Cardiac muscle cell (in vitro differentiated cells and primary cell): ENCODE results near the gene PRICKLE3. TPM values are rescaled to one million over a fixed set of nuclear protein-coding genes. Genes with fewer than 3 reads are reported as not detected.
"Not testable (repeated sequence)": the region's sequence is repeated elsewhere in the genome, so short reads cannot be mapped to it uniquely, and the experiment has no call there.

Experiments
- DNase-seq, 2 donors: peaks; one replicate each; pipeline versions ENCODE4 v3.0.0 to v3.0.0-alpha.2; 2010 to 2017; ENCODE audit warnings: low read depth in 1 of 2, low spot score in 1 of 2
- H3K27ac ChIP-seq: fragments of 200-600 bp; sonication (generic); 2 replicates; pipeline ENCODE4 v1.5.1; 2016
- H3K27me3 ChIP-seq: fragments of 200-600 bp; sonication (generic); 2 replicates; pipeline ENCODE4 v1.6.0; 2016; ENCODE audit warnings: control low read depth
- H3K36me3 ChIP-seq: fragments of 200-600 bp; sonication (generic); 2 replicates; pipeline ENCODE4 v1.5.1; 2016; ENCODE audit warnings: control low read depth
- H3K4me1 ChIP-seq: fragments of 200-600 bp; sonication (generic); 2 replicates; pipeline ENCODE4 v1.8.1; 2017; ENCODE audit warnings: low read depth, mild to moderate bottlenecking, mixed run types
- H3K4me3 ChIP-seq: fragments of 200-600 bp; sonication (generic); 2 replicates; pipeline ENCODE4 v1.5.1; 2016; ENCODE audit warnings: mild to moderate bottlenecking
- H3K9me3 ChIP-seq: fragments of 200-600 bp; sonication (generic); 2 replicates; pipeline ENCODE4 v1.5.1; 2017; ENCODE audit warnings: low read depth, mild to moderate bottlenecking, control low read depth
- CTCF ChIP-seq: IDR thresholded peaks from 2 replicates; pipeline ENCODE4 v1.5.1; 2012; ENCODE audit warnings: low read depth, mild to moderate bottlenecking, low read length
- polyA plus RNA-seq: library from polyadenylated mRNA; unstranded; fragments of >200 nt; fragmentation: Nextera tagmentation; extraction: Ambion mirVana; gene quantifications from 2 replicates; pipeline ENCODE4 v1.2.1, GENCODE V29; 2016
- total RNA-seq: library from RNA; depleted of rRNA; stranded (reverse); fragments of >200 nt; gene quantifications from 2 replicates; pipeline ENCODE4 v1.2.3, GENCODE V29; 2016

The PRICKLE3 gene
- total and polyA plus RNA-seq, 2 experiments from 2014 or later: 8.1 to 10.5 TPM

- no peaks in the 10 kb centered on the region for H3K9me3 ChIP-seq
- no peaks in the 10 kb centered on the region for H3K36me3 ChIP-seq
- TF ChIP-seq CTCF: no peak
- no peaks in the 10 kb centered on the region for H3K4me1 ChIP-seq
- H3K27me3 ChIP-seq: no peaks in the 10 kb centered on the region
- no peak overlapping the region for H3K4me3 ChIP-seq
- no peak overlapping the region for H3K27ac ChIP-seq
- DNase-seq: no peak
Measured at GRCh38 chrX:49174723-49175122, 11.4 kb downstream of the PRICKLE3 start.

- H3K9me3 ChIP-seq, H3K27me3 ChIP-seq, H3K4me1 ChIP-seq, H3K4me3 ChIP-seq, H3K36me3 ChIP-seq, DNase-seq, H3K27ac ChIP-seq: not testable (repeated sequence)
Measured at GRCh38 chrX:49173544-49173943, 12.6 kb downstream of the PRICKLE3 start.

GRCh38 chrX:49172280-49172780 lies 13.8 kb downstream of the PRICKLE3 start:
- TF ChIP-seq CTCF: no peak
- H3K9me3 ChIP-seq: no peaks in the 10 kb centered on the region
- DNase-seq: peak; percentile 19 to 35
- H3K4me3 ChIP-seq: peak overlapping the region; percentile 34
- no peaks in the 10 kb centered on the region for H3K36me3 ChIP-seq
- peaks cover 6% of the 10 kb centered on the region for H3K4me1 ChIP-seq
- H3K27me3 ChIP-seq: no peaks in the 10 kb centered on the region
- H3K27ac ChIP-seq: no peak overlapping the region

GRCh38 chrX:49171752-49172279 lies 14.4 kb downstream of the PRICKLE3 start, which contains the start of gene PLP2:
TSS of gene PLP2 (plus strand) at chrX:49171898. CDS start at chrX:49172001, 103 bp downstream.
- H3K9me3 ChIP-seq: no peaks in the 10 kb centered on the region
- no peak for TF ChIP-seq CTCF
- H3K27ac ChIP-seq: no peak within 1 kb of the TSS
- no peaks in the 10 kb centered on the region for H3K36me3 ChIP-seq
- H3K27me3 ChIP-seq: no peaks in the 10 kb centered on the region
- H3K4me1 ChIP-seq: peaks cover 10% of the 10 kb centered on the region
- H3K4me3 ChIP-seq: peak within 1 kb of the TSS; percentile 34
- DNase-seq: peak; percentile 35 to 37

- DNase-seq: no peak
- Histone ChIP-seq H3K4me1 (peaks cover 11% of the 10 kb centered on the region), H3K36me3 (no peaks in the 10 kb centered on the region), H3K27ac (peak overlapping the region; percentile 79), H3K4me3 (no peak overlapping the region), H3K27me3 (no peaks in the 10 kb centered on the region), H3K9me3 (no peaks in the 10 kb centered on the region)
- TF ChIP-seq CTCF: no peak
Measured at GRCh38 chrX:49167740-49168108, 18.4 kb downstream of the PRICKLE3 start.

GRCh38 chrX:49166914-49167739 lies 19.0 kb downstream of the PRICKLE3 start:
- TF ChIP-seq CTCF: no peak
- Histone ChIP-seq H3K27me3 (no peaks in the 10 kb centered on the region), H3K27ac (peak overlapping the region; percentile 79), H3K36me3 (no peaks in the 10 kb centered on the region), H3K9me3 (no peaks in the 10 kb centered on the region), H3K4me1 (peaks cover 11% of the 10 kb centered on the region), H3K4me3 (no peak overlapping the region)
- peak; percentile 53 to 87 for DNase-seq
